Colonic mucosa (tissue), 4 donors: ENCODE measurements around the gene ANKRD11. TPM values are rescaled to one million over a fixed set of nuclear protein-coding genes. Genes with fewer than 3 reads are reported as not detected.
"Not testable (repeated sequence)": the region's sequence is repeated elsewhere in the genome, so short reads cannot be mapped to it uniquely, and the experiment has no call there.

Experiments used
- DNase-seq: peaks from one replicate; pipeline ENCODE4 v3.0.0-alpha.2; 2020
- H3K27ac ChIP-seq: fragments of 200-600 bp; one replicate; pipeline ENCODE4 v1.8.0; 2021
- H3K27me3 ChIP-seq: fragments of 200-600 bp; one replicate; pipeline ENCODE4 v1.8.0; 2021
- H3K36me3 ChIP-seq: fragments of 200-600 bp; one replicate; pipeline ENCODE4 v1.8.0; 2021
- H3K4me1 ChIP-seq: fragments of 200-600 bp; one replicate; pipeline ENCODE4 v1.8.0; 2021; ENCODE audit warnings: mild to moderate bottlenecking
- H3K4me3 ChIP-seq: fragments of 200-600 bp; one replicate; pipeline ENCODE4 v1.8.0; 2021
- H3K9ac ChIP-seq, 2 donors: one replicate each; pipeline ENCODE4 v1.7.0; 2013; ENCODE audit warnings: control low read depth in 2 of 2, low read depth in 2 of 2, low read length in 2 of 2
- H3K9me3 ChIP-seq: fragments of 200-600 bp; one replicate; pipeline ENCODE4 v1.8.0; 2021
- CTCF ChIP-seq: fragments of 200-600 bp; IDR thresholded peaks from one replicate; pipeline ENCODE4 v1.8.0; 2022; ENCODE audit warnings: antibody characterized with exemption, mild to moderate bottlenecking
- intact Hi-C: fragments of 100-400 bp; cut with DNase I; formaldehyde crosslinking; loops from one replicate; pipeline ENCODE4 v1.14.1; 2022
- total RNA-seq, 2 donors: library from RNA; stranded (reverse); fragmentation: NEBNext Ultra II Directional in 1 of 2; extraction: Animal tissue kit (Norgen Biotek cat#: 25700) in 1 of 2; gene quantifications; one replicate each; pipeline ENCODE4 v1.2.1, GENCODE V29; 2021
- donor health status: healthy.
- donor health status: DM: no; HTN: no; CAD: no.
- donor health status: DM: no; HTN: no; CAD: no.

ANKRD11 gene
- total RNA-seq, 2 donors from 2014 or later = 69.4 to 129 TPM

- no peak for TF ChIP-seq CTCF
- intact Hi-C loops = no loop called here
- Histone ChIP-seq H3K27ac (no peak overlapping the region), H3K4me3 (no peak overlapping the region), H3K4me1 (peaks cover 15% of the 10 kb centered on the region), H3K9me3 (no peaks in the 10 kb centered on the region), H3K9ac (no peak overlapping the region), H3K27me3 (no peaks in the 10 kb centered on the region), H3K36me3 (no peaks in the 10 kb centered on the region)
- DNase-seq = no peak
Measured at GRCh38 chr16:89467382-89467781, 23.0 kb downstream of the ANKRD11 start.

GRCh38 chr16:89466920-89467319, 23.4 kb downstream of the ANKRD11 start:
- H3K4me1 ChIP-seq = peaks cover 11% of the 10 kb centered on the region
- H3K9me3 ChIP-seq = no peaks in the 10 kb centered on the region
- H3K9ac ChIP-seq = no peak overlapping the region
- intact Hi-C loops = no loop called here
- no peaks in the 10 kb centered on the region for H3K36me3 ChIP-seq
- H3K27me3 ChIP-seq = no peaks in the 10 kb centered on the region
- H3K4me3 ChIP-seq = no peak overlapping the region
- TF ChIP-seq CTCF = no peak
- H3K27ac ChIP-seq = no peak overlapping the region
- DNase-seq = no peak

- H3K9me3 ChIP-seq, H3K4me3 ChIP-seq, H3K27ac ChIP-seq, H3K27me3 ChIP-seq, H3K36me3 ChIP-seq, H3K4me1 ChIP-seq, DNase-seq, intact Hi-C loops, H3K9ac ChIP-seq: not testable (repeated sequence)
Measured at GRCh38 chr16:89463312-89463711, 27.0 kb downstream of the ANKRD11 start.

- DNase-seq = not testable (repeated sequence)
Measured at GRCh38 chr16:89462639-89463038, 27.7 kb downstream of the ANKRD11 start.

GRCh38 chr16:89461890-89462289, 28.5 kb downstream of the ANKRD11 start:
- DNase-seq, intact Hi-C loops, H3K27me3 ChIP-seq: not testable (repeated sequence)

More at GRCh38 chr16:89462639-89463038, 27.7 kb downstream of the ANKRD11 start:
- H3K4me1 ChIP-seq, H3K27ac ChIP-seq, intact Hi-C loops, H3K4me3 ChIP-seq, H3K36me3 ChIP-seq, H3K27me3 ChIP-seq, H3K9me3 ChIP-seq, H3K9ac ChIP-seq: not testable (repeated sequence)

GRCh38 chr16:89460556-89460955, 29.8 kb downstream of the ANKRD11 start:
- Histone ChIP-seq H3K9ac (no peak overlapping the region), H3K4me3 (no peak overlapping the region), H3K36me3 (no peaks in the 10 kb centered on the region), H3K27ac (no peak overlapping the region), H3K9me3 (no peaks in the 10 kb centered on the region), H3K4me1 (no peaks in the 10 kb centered on the region), H3K27me3 (no peaks in the 10 kb centered on the region)
- no peak for TF ChIP-seq CTCF
- intact Hi-C loops = no loop called here
- no peak for DNase-seq

More at GRCh38 chr16:89461890-89462289, 28.5 kb downstream of the ANKRD11 start:
- not testable (repeated sequence) for H3K36me3 ChIP-seq, H3K4me1 ChIP-seq, H3K9me3 ChIP-seq, H3K9ac ChIP-seq, H3K27ac ChIP-seq, H3K4me3 ChIP-seq

- no peak for TF ChIP-seq CTCF
- Histone ChIP-seq H3K27me3 (no peaks in the 10 kb centered on the region), H3K4me3 (no peak overlapping the region), H3K9ac (no peak overlapping the region), H3K4me1 (peaks cover 2% of the 10 kb centered on the region), H3K27ac (no peak overlapping the region), H3K9me3 (no peaks in the 10 kb centered on the region), H3K36me3 (no peaks in the 10 kb centered on the region)
- intact Hi-C loops = no loop called here
- no peak for DNase-seq
Measured at GRCh38 chr16:89458967-89459366, 31.4 kb downstream of the ANKRD11 start.
